CD8-positive, alpha-beta memory T cell (primary cell): Measurements from ENCODE around the gene ACTMAP. TPM values are rescaled to one million over a fixed set of nuclear protein-coding genes. Genes with fewer than 3 reads are reported as not detected.
A peak's percentile ranks its signal among the peaks of the same experiment; 100 is the strongest.

Experiments used
- CTCF ChIA-PET: fragments of 350-600 bp; sonication (Branson Sonifier 250); formaldehyde crosslinking; loops from one replicate; lab custom pipeline; 2021; ENCODE audit warnings: antibody characterized with exemption; lab: Charles Lee
- POLR2A ChIA-PET: fragments of 350-600 bp; sonication (Branson Sonifier 250); formaldehyde crosslinking; loops from one replicate; lab custom pipeline; 2021; ENCODE audit warnings: antibody characterized with exemption; lab: Charles Lee
- DNase-seq, 5 donors: peaks; one replicate each; pipeline versions ENCODE4 v3.0.0 to v3.0.0-alpha.2; 2020 to 2022; ENCODE audit warnings: mixed read lengths in 1 of 5
- H3K27ac ChIP-seq: one replicate; pipeline ENCODE4 v1.7.0; 2013; ENCODE audit warnings: low read depth, mild to moderate bottlenecking, low read length, moderate library complexity
- H3K27me3 ChIP-seq: 2 replicates; pipeline ENCODE4 v1.7.0; 2013; ENCODE audit warnings: low read length, mild to moderate bottlenecking; ENCODE audit not compliant: insufficient read depth, poor library complexity, severe bottlenecking
- H3K36me3 ChIP-seq: 2 replicates; pipeline ENCODE4 v1.7.0; 2013; ENCODE audit warnings: mild to moderate bottlenecking, low read length, moderate library complexity; ENCODE audit not compliant: insufficient read depth
- H3K4me1 ChIP-seq: 2 replicates; pipeline ENCODE4 v1.7.0; 2013; ENCODE audit warnings: mild to moderate bottlenecking, low read length, moderate library complexity; ENCODE audit not compliant: insufficient read depth
- H3K4me3 ChIP-seq: 2 replicates; pipeline ENCODE4 v1.7.0; 2013; ENCODE audit warnings: mild to moderate bottlenecking, low read length
- H3K9me3 ChIP-seq: 2 replicates; pipeline ENCODE4 v1.7.0; 2013; ENCODE audit warnings: mild to moderate bottlenecking, low read length
- H3K27ac Mint-ChIP-seq, 8 donors: one replicate each; pipeline ENCODE4 v1.8.0; 2020 to 2021; ENCODE audit warnings: mixed read lengths in 8 of 8, mild to moderate bottlenecking in 6 of 8, inconsistent platforms in 3 of 8, moderate library complexity in 3 of 8
- H3K27me3 Mint-ChIP-seq, 2 donors: one replicate each; pipeline ENCODE4 v1.8.0; 2020 to 2021; ENCODE audit warnings: mixed read lengths in 2 of 2, mild to moderate bottlenecking in 1 of 2, moderate library complexity in 1 of 2
- H3K36me3 Mint-ChIP-seq, 3 donors: one replicate each; pipeline ENCODE4 v1.8.0; 2020 to 2021; ENCODE audit warnings: mixed read lengths in 3 of 3, inconsistent platforms in 1 of 3, mild to moderate bottlenecking in 1 of 3
- H3K4me1 Mint-ChIP-seq, 3 donors: one replicate each; pipeline ENCODE4 v1.8.0; 2020 to 2021; ENCODE audit warnings: mixed read lengths in 3 of 3, inconsistent platforms in 1 of 3, mild to moderate bottlenecking in 1 of 3
- H3K4me3 Mint-ChIP-seq, 7 donors: one replicate each; pipeline ENCODE4 v1.8.0; 2020 to 2021; ENCODE audit warnings: mixed read lengths in 7 of 7, mild to moderate bottlenecking in 6 of 7, moderate library complexity in 4 of 7, inconsistent platforms in 2 of 7
- H3K9me3 Mint-ChIP-seq, 5 donors: one replicate each; pipeline ENCODE4 v1.8.0; 2020 to 2022; ENCODE audit warnings: mixed read lengths in 5 of 5, mild to moderate bottlenecking in 3 of 5, moderate library complexity in 2 of 5, inconsistent platforms in 1 of 5
- polyA plus RNA-seq: library from polyadenylated mRNA; unstranded; fragments of 300-500 nt; fragmentation: Illumina TruSeq; gene quantifications from one replicate; pipeline ENCODE4 v1.2.3, GENCODE V29; 2021
- total RNA-seq, 2 experiments: library from RNA; stranded (reverse); gene quantifications; one replicate each; pipeline ENCODE4 v1.2.3, GENCODE V29; 2021

ACTMAP gene
- total and polyA plus RNA-seq, 3 experiments from 2014 or later, result 2.9 to 10.6 (median 10.3) TPM

- H3K4me1 ChIP-seq, result peaks cover 28% of the 10 kb centered on the region
- POLR2A ChIA-PET, result no interaction called here
- H3K4me1 Mint-ChIP-seq, result peaks cover 47 to 67% (median 63%) of the 10 kb centered on the region in 3 donors
These were observed 12.6 kb upstream of the ACTMAP start for GRCh38 chr19:40762754-40763470.

DNA sequence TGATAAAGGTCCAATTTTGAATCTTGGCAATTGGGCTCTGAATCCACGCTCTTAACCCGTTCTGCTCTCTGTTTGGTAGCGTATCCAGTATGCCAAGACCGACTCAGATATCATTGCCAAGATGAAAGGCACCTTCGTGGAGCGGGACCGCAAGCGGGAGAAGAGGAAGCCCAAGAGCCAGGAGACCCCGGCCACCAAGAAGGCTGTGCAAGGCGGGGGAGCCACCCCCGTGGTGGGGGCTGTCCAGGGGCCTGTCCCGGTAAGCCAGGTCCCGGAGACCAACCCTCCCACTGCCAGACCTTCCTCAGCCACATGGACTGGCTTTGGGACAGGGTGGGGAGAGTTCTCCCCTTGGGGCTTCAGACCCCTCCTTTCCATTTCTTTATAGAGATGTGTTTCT is 9.1 kb upstream of the ACTMAP start:
- H3K27me3 ChIP-seq, result no peaks in the 10 kb centered on the region
- Mint-ChIP-seq H3K4me1 (peaks cover 58 to 83% (median 76%) of the 10 kb centered on the region in 3 donors), H3K9me3 (no peaks in the 10 kb centered on the region), H3K27me3 (no peaks in the 10 kb centered on the region), H3K36me3 (peaks cover 17 to 88% (median 35%) of the 10 kb centered on the region in 3 donors), H3K27ac (peak overlapping the region in 1 of 8 donors; percentile 81), H3K4me3 (no peak overlapping the region)
- peaks cover 59% of the 10 kb centered on the region for H3K36me3 ChIP-seq
- no peak for DNase-seq
- no peak overlapping the region for H3K4me3 ChIP-seq
- peaks cover 41% of the 10 kb centered on the region for H3K4me1 ChIP-seq
- CTCF ChIA-PET, result interaction anchor here (1.0 to 1.2 kb wide), 2 partner anchors 10 to 12 kb away, joined by 3 to 6 read pairs; no protein-coding TSS in a partner anchor
- no peak overlapping the region for H3K27ac ChIP-seq
- POLR2A ChIA-PET, result no interaction called here
- no peaks in the 10 kb centered on the region for H3K9me3 ChIP-seq

More at GRCh38 chr19:40762754-40763470, 12.6 kb upstream of the ACTMAP start:
- no peaks in the 10 kb centered on the region for H3K27me3 Mint-ChIP-seq
- Histone ChIP-seq H3K9me3 (no peaks in the 10 kb centered on the region), H3K27ac (no peak overlapping the region), H3K27me3 (no peaks in the 10 kb centered on the region), H3K36me3 (peaks cover 65% of the 10 kb centered on the region), H3K4me3 (no peak overlapping the region)
- CTCF ChIA-PET, result no interaction called here
- DNase-seq, result no peak
- H3K27ac Mint-ChIP-seq, result peak overlapping the region; percentile 44 to 96 (median 90)
- H3K4me3 Mint-ChIP-seq, result peak overlapping the region in 2 of 7 donors; percentile 51 to 80
- H3K36me3 Mint-ChIP-seq, result peaks cover 25 to 83% (median 35%) of the 10 kb centered on the region in 3 donors
- H3K9me3 Mint-ChIP-seq, result no peaks in the 10 kb centered on the region

DNA sequence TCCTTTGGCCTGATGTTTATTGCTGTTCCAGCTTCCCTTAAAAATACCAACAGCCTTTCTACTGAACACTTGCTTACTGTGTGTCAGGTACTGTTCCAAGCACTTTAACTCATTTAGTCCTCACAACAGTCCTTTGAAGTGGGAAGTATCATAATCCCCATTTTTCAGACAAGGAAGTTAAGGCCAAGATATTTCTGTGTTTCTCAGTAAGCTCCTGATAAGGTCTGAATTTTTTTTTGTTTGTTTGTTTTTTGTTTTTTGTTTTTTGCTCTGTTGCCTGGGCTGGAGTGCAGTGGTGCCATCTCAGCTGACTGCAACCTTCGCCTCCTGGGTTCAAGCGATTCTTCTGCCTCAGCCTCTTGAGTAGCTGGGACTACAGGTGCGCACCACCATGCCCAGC is 8.2 kb upstream of the ACTMAP start:
- H3K27me3 Mint-ChIP-seq, result no peaks in the 10 kb centered on the region
- H3K4me3 Mint-ChIP-seq, result peak overlapping the region in 1 of 7 donors; percentile 38
- DNase-seq, result no peak
- peaks cover 50% of the 10 kb centered on the region for H3K36me3 ChIP-seq
- CTCF ChIA-PET, result interaction anchor here (1.2 kb wide), 1 partner anchor 11 kb away, joined by 3 read pairs; no protein-coding TSS in a partner anchor
- H3K27me3 ChIP-seq, result no peaks in the 10 kb centered on the region
- H3K4me3 ChIP-seq, result no peak overlapping the region
- H3K9me3 ChIP-seq, result no peaks in the 10 kb centered on the region
- H3K36me3 Mint-ChIP-seq, result peaks cover 9 to 82% (median 31%) of the 10 kb centered on the region in 3 donors
- H3K9me3 Mint-ChIP-seq, result no peaks in the 10 kb centered on the region
- H3K4me1 Mint-ChIP-seq, result peaks cover 53 to 78% (median 71%) of the 10 kb centered on the region in 3 donors
- no peak overlapping the region for H3K27ac ChIP-seq
- peak overlapping the region in 7 of 8 donors; percentile 1 to 93 (median 81) for H3K27ac Mint-ChIP-seq
- POLR2A ChIA-PET, result interaction anchor here (0.6 to 10.5 kb wide), 3 partner anchors 9 to 40 kb away, joined by 3 to 110 read pairs (median 5); partner anchors contain the start of genes EGLN2 and RAB4B
- peaks cover 39% of the 10 kb centered on the region for H3K4me1 ChIP-seq

- DNase-seq, result peak in 4 of 5 donors; percentile 37 to 58 (median 52)
- H3K36me3 ChIP-seq, result peaks cover 33% of the 10 kb centered on the region
- ChIA-PET CTCF (interaction anchor here (0.8 to 6.3 kb wide), 6 partner anchors 22 to 94 kb away, joined by 3 to 23 read pairs (median 6); partner anchors contain the start of genes EGLN2 and RAB4B), POLR2A (interaction anchor here (0.6 to 10.5 kb wide), 3 partner anchors 16 to 94 kb away, joined by 4 to 110 read pairs (median 7); partner anchors contain the start of gene RAB4B)
- H3K4me1 ChIP-seq, result peaks cover 44% of the 10 kb centered on the region
- Mint-ChIP-seq H3K9me3 (no peaks in the 10 kb centered on the region), H3K4me3 (peak overlapping the region; percentile 13 to 88 (median 67)), H3K27ac (peak overlapping the region; percentile 82 to 98 (median 88)), H3K27me3 (no peaks in the 10 kb centered on the region), H3K36me3 (peaks cover 4 to 71% (median 23%) of the 10 kb centered on the region in 3 donors), H3K4me1 (peaks cover 49 to 73% (median 67%) of the 10 kb centered on the region in 3 donors)
- no peaks in the 10 kb centered on the region for H3K27me3 ChIP-seq
- H3K9me3 ChIP-seq, result no peaks in the 10 kb centered on the region
- H3K4me3 ChIP-seq, result no peak overlapping the region
- no peak overlapping the region for H3K27ac ChIP-seq
These were observed 6.3 kb upstream of the ACTMAP start for GRCh38 chr19:40756502-40757110.

GRCh38 chr19:40755791-40756190 is 5.5 kb upstream of the ACTMAP start:
- Mint-ChIP-seq H3K27ac (peak overlapping the region; percentile 66 to 98 (median 91)), H3K4me3 (peak overlapping the region; percentile 51 to 98 (median 87)), H3K36me3 (peaks cover 4 to 72% (median 20%) of the 10 kb centered on the region in 3 donors), H3K27me3 (no peaks in the 10 kb centered on the region), H3K4me1 (peaks cover 50 to 69% (median 65%) of the 10 kb centered on the region in 3 donors), H3K9me3 (no peaks in the 10 kb centered on the region)
- CTCF ChIA-PET, result interaction anchor here (0.7 to 6.3 kb wide), 6 partner anchors 22 to 121 kb away, joined by 3 to 23 read pairs (median 6); partner anchors contain the start of genes EGLN2 and RAB4B
- no peak for DNase-seq
- Histone ChIP-seq H3K27ac (no peak overlapping the region), H3K4me3 (peak overlapping the region; percentile 26), H3K27me3 (no peaks in the 10 kb centered on the region), H3K4me1 (peaks cover 44% of the 10 kb centered on the region), H3K36me3 (peaks cover 27% of the 10 kb centered on the region), H3K9me3 (no peaks in the 10 kb centered on the region)
- POLR2A ChIA-PET, result interaction anchor here (2.4 to 10.5 kb wide), 2 partner anchors 22 to 93 kb away, joined by 7 to 110 read pairs; partner anchors contain the start of gene RAB4B

DNA sequence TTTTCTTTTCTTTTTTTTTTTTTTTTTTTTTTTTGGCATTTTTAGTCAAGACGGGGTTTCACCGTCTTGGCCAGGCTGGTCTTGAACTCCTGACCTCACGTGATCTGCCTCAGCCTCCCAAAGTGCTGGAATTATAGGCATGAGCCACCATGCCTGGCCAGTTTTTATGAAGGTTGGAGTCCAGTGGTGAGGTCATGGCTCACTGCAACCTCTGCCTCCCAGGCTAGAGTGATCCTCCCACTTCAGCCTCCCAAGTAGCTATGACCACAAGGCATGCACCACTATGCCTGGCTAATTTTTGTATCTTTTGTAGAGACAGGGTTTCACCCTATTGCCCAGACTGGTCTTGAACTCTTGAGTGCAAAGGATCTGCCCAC is 5.0 kb upstream of the ACTMAP start:
- DNase-seq, result no peak
- no peak overlapping the region for H3K27ac ChIP-seq
- Mint-ChIP-seq H3K36me3 (peaks cover 4 to 69% (median 17%) of the 10 kb centered on the region in 3 donors), H3K27me3 (peaks cover 0 to 3% of the 10 kb centered on the region in 2 donors), H3K9me3 (no peaks in the 10 kb centered on the region), H3K4me3 (peak overlapping the region; percentile 51 to 98 (median 87)), H3K27ac (peak overlapping the region; percentile 6 to 98 (median 92)), H3K4me1 (peaks cover 52 to 67% (median 63%) of the 10 kb centered on the region in 3 donors)
- POLR2A ChIA-PET, result interaction anchor here (0.6 to 10.5 kb wide), 5 partner anchors 22 to 290 kb away, joined by 3 to 110 read pairs (median 7); partner anchors contain the start of genes BLVRB, EGLN2 and RAB4B
- H3K36me3 ChIP-seq, result peaks cover 24% of the 10 kb centered on the region
- H3K27me3 ChIP-seq, result no peaks in the 10 kb centered on the region
- peak overlapping the region; percentile 26 for H3K4me3 ChIP-seq
- H3K4me1 ChIP-seq, result peaks cover 44% of the 10 kb centered on the region
- CTCF ChIA-PET, result interaction anchor here (0.7 to 6.3 kb wide), 6 partner anchors 23 to 120 kb away, joined by 3 to 23 read pairs (median 7); partner anchors contain the start of gene RAB4B
- no peaks in the 10 kb centered on the region for H3K9me3 ChIP-seq

DNA sequence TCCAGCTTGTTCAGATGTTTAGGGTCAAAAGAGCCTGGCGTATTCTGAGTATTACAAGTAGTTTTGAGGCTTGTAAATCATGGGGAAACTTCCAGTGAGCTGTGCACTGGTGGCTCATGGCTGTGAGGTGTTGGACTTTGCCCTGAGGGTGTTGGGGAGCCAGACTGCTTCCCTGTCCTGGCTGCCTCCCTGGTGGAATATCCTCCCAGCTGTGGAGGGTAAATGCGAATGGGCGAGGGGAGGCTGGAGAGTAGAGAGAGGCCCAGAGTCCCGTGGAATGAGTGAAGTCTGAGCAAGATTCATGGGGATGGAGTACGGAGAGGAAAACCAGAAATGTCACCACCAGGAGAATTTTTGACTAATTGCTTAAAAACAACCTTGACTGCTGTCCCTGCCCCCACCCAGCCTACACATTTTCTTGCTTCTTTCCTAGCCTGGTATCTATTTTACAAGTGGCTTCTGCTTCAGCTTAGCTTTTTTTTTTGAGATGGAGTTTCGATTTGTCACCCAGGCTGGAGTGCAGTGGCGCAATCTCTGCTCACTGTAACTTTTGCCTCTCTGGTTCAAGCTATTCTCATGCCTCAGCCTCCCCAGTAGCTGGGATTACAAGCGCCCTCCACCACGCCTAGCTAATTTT is 4.5 kb upstream of the ACTMAP start:
- peaks cover 0 to 3% of the 10 kb centered on the region in 2 donors for H3K27me3 Mint-ChIP-seq
- Histone ChIP-seq H3K36me3 (peaks cover 19% of the 10 kb centered on the region), H3K4me3 (peak overlapping the region; percentile 53), H3K4me1 (peaks cover 48% of the 10 kb centered on the region), H3K27me3 (no peaks in the 10 kb centered on the region), H3K27ac (peak overlapping the region; percentile 64), H3K9me3 (no peaks in the 10 kb centered on the region)
- H3K4me3 Mint-ChIP-seq, result peak overlapping the region; percentile 84 to 98 (median 88)
- H3K36me3 Mint-ChIP-seq, result peaks cover 4 to 66% (median 17%) of the 10 kb centered on the region in 3 donors
- no peaks in the 10 kb centered on the region for H3K9me3 Mint-ChIP-seq
- ChIA-PET POLR2A (interaction anchor here (0.6 to 10.5 kb wide), 5 partner anchors 23 to 289 kb away, joined by 3 to 110 read pairs (median 7); partner anchors contain the start of genes BLVRB, EGLN2 and RAB4B), CTCF (interaction anchor here (0.6 to 6.3 kb wide), 7 partner anchors 23 to 65 kb away, joined by 3 to 23 read pairs (median 5); partner anchors contain the start of genes EGLN2 and RAB4B)
- peaks cover 56 to 67% (median 65%) of the 10 kb centered on the region in 3 donors for H3K4me1 Mint-ChIP-seq
- no peak for DNase-seq
- H3K27ac Mint-ChIP-seq, result peak overlapping the region; percentile 91 to 99 (median 96)
